Esophagus muscularis mucosa (tissue), 3 donors: Measurements from ENCODE around the gene GRAMD4.

ENCODE experiments used
- POLR2A ChIP-seq: fragments of 450-650 bp; IDR thresholded peaks from one replicate; pipeline ENCODE4 v1.6.1; 2017; ENCODE audit warnings: antibody characterized with exemption, moderate library complexity, mild to moderate bottlenecking, low read depth
- TF ChIP-seq, protein P1 (sequence below), 3 experiments: fragments of 200-600 bp in 2 of 3; fragments of 450-650 bp in 1 of 3; sonication (generic) in 2 of 3; IDR thresholded peaks; one replicate each; pipeline ENCODE4 v1.5.1; 2017 to 2019; ENCODE audit warnings: antibody characterized with exemption in 3 of 3, mild to moderate bottlenecking in 2 of 3, moderate library complexity in 1 of 3

DNA sequence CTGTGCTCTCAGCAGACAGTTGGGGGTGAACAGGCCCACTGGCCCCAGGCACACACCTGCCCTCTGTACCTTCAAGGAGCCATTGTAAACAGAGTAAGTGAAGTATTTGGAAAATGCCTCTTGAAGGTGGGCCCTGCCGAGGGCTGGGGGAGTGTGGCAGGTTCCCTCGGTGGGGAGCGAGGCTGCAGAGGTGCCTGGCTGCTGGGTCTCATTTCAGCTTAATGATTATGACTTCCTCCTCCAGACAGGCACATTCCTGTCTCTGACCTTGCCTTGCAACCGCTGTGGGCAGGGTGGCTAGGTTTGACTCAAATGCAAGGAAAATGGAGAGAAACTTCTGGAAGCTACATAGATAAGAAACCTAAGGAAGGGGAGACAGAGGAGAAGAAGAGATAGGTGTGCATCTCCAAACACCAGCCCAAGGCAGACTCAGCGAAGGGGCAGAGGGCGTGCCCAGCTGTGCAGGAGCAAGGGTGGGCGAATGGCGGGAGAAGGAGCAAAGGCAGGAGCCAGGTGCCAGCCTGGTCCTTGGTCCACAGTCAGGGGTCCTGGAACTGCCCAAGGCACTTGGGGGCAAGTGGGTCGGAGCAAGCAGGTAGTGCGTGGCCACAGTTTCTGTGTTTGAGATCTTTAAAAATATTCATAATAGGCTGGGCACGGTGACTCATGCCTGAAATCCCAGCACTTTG, 14.0 kb downstream of the GRAMD4 start:
- TF ChIP-seq, protein P1, sequence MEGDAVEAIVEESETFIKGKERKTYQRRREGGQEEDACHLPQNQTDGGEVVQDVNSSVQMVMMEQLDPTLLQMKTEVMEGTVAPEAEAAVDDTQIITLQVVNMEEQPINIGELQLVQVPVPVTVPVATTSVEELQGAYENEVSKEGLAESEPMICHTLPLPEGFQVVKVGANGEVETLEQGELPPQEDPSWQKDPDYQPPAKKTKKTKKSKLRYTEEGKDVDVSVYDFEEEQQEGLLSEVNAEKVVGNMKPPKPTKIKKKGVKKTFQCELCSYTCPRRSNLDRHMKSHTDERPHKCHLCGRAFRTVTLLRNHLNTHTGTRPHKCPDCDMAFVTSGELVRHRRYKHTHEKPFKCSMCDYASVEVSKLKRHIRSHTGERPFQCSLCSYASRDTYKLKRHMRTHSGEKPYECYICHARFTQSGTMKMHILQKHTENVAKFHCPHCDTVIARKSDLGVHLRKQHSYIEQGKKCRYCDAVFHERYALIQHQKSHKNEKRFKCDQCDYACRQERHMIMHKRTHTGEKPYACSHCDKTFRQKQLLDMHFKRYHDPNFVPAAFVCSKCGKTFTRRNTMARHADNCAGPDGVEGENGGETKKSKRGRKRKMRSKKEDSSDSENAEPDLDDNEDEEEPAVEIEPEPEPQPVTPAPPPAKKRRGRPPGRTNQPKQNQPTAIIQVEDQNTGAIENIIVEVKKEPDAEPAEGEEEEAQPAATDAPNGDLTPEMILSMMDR (IDR thresholded peaks at IDR 0.05): no peak
- TF ChIP-seq POLR2A: no peak
